Measurements from ENCODE around the gene DIO3. TPM values are rescaled to one million over a fixed set of nuclear protein-coding genes. Genes with fewer than 3 reads are reported as not detected.

Gene DIO3
- polyA plus RNA-seq, 2 donors, result 0.20 to 0.64 TPM

GRCh38 chr14:101521978-101522377 lies 39.3 kb upstream of the DIO3 start:
- Histone ChIP-seq H3K36me3 (ENCODE audit: control insufficient read depth in 2 of 2, insufficient read depth in 2 of 2, low read length in 1 of 2) (no peaks in the 10 kb centered on the region), H3K27me3 (ENCODE audit: control insufficient read depth in 1 of 2, insufficient read depth in 2 of 2, low read length in 2 of 2) (no peaks in the 10 kb centered on the region), H3K4me1 (ENCODE audit: control insufficient read depth in 2 of 2, insufficient read depth in 2 of 2, low read length in 1 of 2) (peaks cover 0 to 10% of the 10 kb centered on the region in 2 donors), H3K4me3 (ENCODE audit: low read depth in 1 of 2, low read length in 2 of 2) (no peak overlapping the region), H3K27ac (ENCODE audit: low read depth in 2 of 2, low read length in 1 of 2) (no peak overlapping the region), H3K9me3 (ENCODE audit: control insufficient read depth in 2 of 2, insufficient read depth in 1 of 2, low read depth in 1 of 2, low read length in 1 of 2) (no peaks in the 10 kb centered on the region)
- 88 to 92% methylated on average over 8 of the region's 8 CpGs for WGBS, 2 donors

DNA sequence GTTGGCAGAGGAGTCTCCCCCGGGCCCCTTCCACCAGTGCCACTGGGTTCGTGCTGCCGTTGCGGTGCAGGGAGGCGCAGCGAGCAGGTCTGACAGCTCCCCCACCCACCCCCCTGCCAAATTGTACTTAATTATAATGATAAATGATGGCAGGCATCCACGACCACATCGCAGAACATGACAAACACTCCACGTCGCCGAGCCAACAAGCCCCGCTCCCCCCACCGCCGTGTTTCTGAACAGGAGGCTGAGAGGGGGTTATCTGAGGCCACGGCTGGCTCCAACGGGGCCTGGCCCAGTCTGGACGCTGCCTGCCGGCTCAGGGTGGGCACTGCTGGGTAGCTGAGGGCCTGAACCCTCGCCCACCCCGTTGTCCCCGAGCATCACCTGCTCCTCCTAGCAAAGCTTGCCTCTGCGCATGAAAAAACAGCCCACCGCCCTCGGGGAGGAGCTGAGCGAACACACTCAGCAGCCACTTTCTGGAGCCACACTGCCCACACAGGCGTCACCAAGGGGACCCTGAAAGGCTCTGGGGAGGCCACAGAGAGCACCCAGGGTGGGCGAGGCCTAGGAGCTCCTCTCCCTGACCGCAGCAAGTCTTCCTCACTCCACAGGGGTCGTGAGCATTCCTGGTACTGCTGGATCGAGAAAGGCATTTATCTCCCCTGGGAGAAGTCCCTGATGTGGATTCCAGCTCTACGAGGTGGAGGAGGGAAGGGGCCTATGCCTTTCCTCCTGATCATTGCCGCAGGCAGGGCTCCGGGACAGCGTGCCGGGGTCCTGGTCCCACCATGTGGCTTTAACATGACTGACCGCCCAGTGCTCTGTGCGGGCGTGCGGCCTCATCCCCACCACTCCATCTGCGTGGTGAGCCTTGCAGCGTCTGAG lies 35.4 kb upstream of the DIO3 start:
- Histone ChIP-seq H3K36me3 (ENCODE audit: control insufficient read depth in 2 of 2, insufficient read depth in 2 of 2, low read length in 1 of 2) (no peaks in the 10 kb centered on the region), H3K4me1 (ENCODE audit: control insufficient read depth in 2 of 2, insufficient read depth in 2 of 2, low read length in 1 of 2) (no peaks in the 10 kb centered on the region), H3K27ac (ENCODE audit: low read depth in 2 of 2, low read length in 1 of 2) (no peak overlapping the region), H3K27me3 (ENCODE audit: control insufficient read depth in 1 of 2, insufficient read depth in 2 of 2, low read length in 2 of 2) (no peaks in the 10 kb centered on the region), H3K9me3 (ENCODE audit: control insufficient read depth in 2 of 2, insufficient read depth in 1 of 2, low read depth in 1 of 2, low read length in 1 of 2) (peaks cover 0 to 2% of the 10 kb centered on the region in 2 donors), H3K4me3 (ENCODE audit: low read depth in 1 of 2, low read length in 2 of 2) (no peak overlapping the region)
- WGBS, 2 donors, result 58 to 64% methylated on average over 41 of the region's 41 CpGs

DNA sequence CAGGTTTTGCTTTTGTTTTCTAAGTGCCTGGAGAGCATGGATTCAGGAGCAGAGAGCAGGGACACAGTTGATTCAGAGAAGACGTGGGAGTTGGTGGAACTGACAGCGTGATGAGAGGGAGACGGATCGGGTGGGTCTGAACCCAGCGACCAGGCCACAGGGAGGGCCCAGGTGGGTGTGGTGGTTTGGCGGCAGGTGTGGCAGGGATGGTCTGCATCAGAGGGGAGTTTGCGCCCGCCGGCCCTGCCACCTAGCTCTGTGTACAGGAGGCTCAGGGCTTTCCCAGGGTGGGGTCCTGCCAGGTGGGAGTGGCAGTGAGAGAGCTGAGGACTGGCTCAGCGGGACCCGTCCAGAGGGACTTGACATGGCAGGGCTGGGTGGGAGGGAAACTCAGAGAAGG lies 33.3 kb upstream of the DIO3 start:
- no peaks in the 10 kb centered on the region for H3K36me3 ChIP-seq (ENCODE audit: control insufficient read depth in 2 of 2, insufficient read depth in 2 of 2, low read length in 1 of 2)
- H3K27ac ChIP-seq (ENCODE audit: low read depth in 2 of 2, low read length in 1 of 2), result no peak overlapping the region
- H3K27me3 ChIP-seq (ENCODE audit: control insufficient read depth in 1 of 2, insufficient read depth in 2 of 2, low read length in 2 of 2), result no peaks in the 10 kb centered on the region
- peaks cover 0 to 2% of the 10 kb centered on the region in 2 donors for H3K9me3 ChIP-seq (ENCODE audit: control insufficient read depth in 2 of 2, insufficient read depth in 1 of 2, low read depth in 1 of 2, low read length in 1 of 2)
- no peak overlapping the region for H3K4me3 ChIP-seq (ENCODE audit: low read depth in 1 of 2, low read length in 2 of 2)
- 75 to 76% methylated on average over 9 to 11 of the region's 11 CpGs for WGBS, 2 donors
- H3K4me1 ChIP-seq (ENCODE audit: control insufficient read depth in 2 of 2, insufficient read depth in 2 of 2, low read length in 1 of 2), result no peaks in the 10 kb centered on the region

GRCh38 chr14:101529079-101529478 lies 32.2 kb upstream of the DIO3 start:
- Histone ChIP-seq H3K9me3 (ENCODE audit: control insufficient read depth in 2 of 2, insufficient read depth in 1 of 2, low read depth in 1 of 2, low read length in 1 of 2) (peaks cover 0 to 2% of the 10 kb centered on the region in 2 donors), H3K4me3 (ENCODE audit: low read depth in 1 of 2, low read length in 2 of 2) (no peak overlapping the region), H3K27ac (ENCODE audit: low read depth in 2 of 2, low read length in 1 of 2) (no peak overlapping the region), H3K4me1 (ENCODE audit: control insufficient read depth in 2 of 2, insufficient read depth in 2 of 2, low read length in 1 of 2) (no peaks in the 10 kb centered on the region), H3K36me3 (ENCODE audit: control insufficient read depth in 2 of 2, insufficient read depth in 2 of 2, low read length in 1 of 2) (no peaks in the 10 kb centered on the region), H3K27me3 (ENCODE audit: control insufficient read depth in 1 of 2, insufficient read depth in 2 of 2, low read length in 2 of 2) (no peaks in the 10 kb centered on the region)
- WGBS, 2 donors, result 65 to 66% methylated on average over 13 of the region's 13 CpGs

DNA sequence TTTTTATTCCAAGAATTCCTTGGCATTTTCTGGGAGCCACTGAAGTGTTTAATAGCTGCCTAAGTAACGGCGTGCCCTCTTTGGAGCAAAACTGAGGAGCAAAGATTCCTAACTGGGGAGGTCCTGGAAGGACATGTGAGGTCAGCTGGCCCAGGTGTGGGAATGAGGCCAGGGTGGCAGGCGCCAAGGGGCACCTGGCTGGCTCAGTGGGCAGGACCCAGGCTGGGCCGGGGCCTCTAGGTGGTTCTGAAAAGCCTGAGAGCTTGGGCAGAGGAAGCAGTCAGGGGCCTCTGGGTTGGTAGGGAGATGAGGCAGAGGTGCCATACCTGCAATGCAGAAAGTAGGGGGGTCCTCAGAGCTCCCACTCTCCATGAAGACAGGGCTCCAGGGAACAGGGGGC lies 27.1 kb upstream of the DIO3 start:
- Histone ChIP-seq H3K36me3 (ENCODE audit: control insufficient read depth in 2 of 2, insufficient read depth in 2 of 2, low read length in 1 of 2) (no peaks in the 10 kb centered on the region), H3K27me3 (ENCODE audit: control insufficient read depth in 1 of 2, insufficient read depth in 2 of 2, low read length in 2 of 2) (no peaks in the 10 kb centered on the region), H3K27ac (ENCODE audit: low read depth in 2 of 2, low read length in 1 of 2) (no peak overlapping the region), H3K4me1 (ENCODE audit: control insufficient read depth in 2 of 2, insufficient read depth in 2 of 2, low read length in 1 of 2) (peaks cover 0 to 3% of the 10 kb centered on the region in 2 donors), H3K9me3 (ENCODE audit: control insufficient read depth in 2 of 2, insufficient read depth in 1 of 2, low read depth in 1 of 2, low read length in 1 of 2) (no peaks in the 10 kb centered on the region), H3K4me3 (ENCODE audit: low read depth in 1 of 2, low read length in 2 of 2) (no peak overlapping the region)
- WGBS, 2 donors, result 73 to 80% methylated on average over 4 of the region's 4 CpGs

DNA sequence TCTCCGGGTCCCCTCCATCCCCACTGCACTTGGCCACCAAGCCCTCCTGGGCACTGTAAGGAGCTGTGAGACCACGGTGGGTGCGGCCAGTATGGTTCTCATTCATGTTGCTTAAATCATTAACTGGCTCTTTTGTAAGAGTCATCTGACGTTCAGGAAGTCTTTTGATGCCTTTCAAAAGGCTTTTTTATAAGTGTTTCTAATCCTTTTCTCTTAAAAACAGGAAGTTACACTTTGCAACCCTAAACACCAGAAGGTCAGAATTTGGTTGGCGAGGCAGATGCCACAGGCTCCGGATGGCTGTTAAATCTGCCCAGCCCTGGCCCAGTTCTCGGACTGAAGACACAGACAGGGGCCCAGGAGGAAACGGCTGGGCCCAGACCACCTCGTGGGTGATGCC lies 26.1 kb upstream of the DIO3 start:
- Histone ChIP-seq H3K4me3 (ENCODE audit: low read depth in 1 of 2, low read length in 2 of 2) (no peak overlapping the region), H3K27ac (ENCODE audit: low read depth in 2 of 2, low read length in 1 of 2) (no peak overlapping the region), H3K9me3 (ENCODE audit: control insufficient read depth in 2 of 2, insufficient read depth in 1 of 2, low read depth in 1 of 2, low read length in 1 of 2) (no peaks in the 10 kb centered on the region), H3K4me1 (ENCODE audit: control insufficient read depth in 2 of 2, insufficient read depth in 2 of 2, low read length in 1 of 2) (peaks cover 0 to 3% of the 10 kb centered on the region in 2 donors), H3K36me3 (ENCODE audit: control insufficient read depth in 2 of 2, insufficient read depth in 2 of 2, low read length in 1 of 2) (no peaks in the 10 kb centered on the region), H3K27me3 (ENCODE audit: control insufficient read depth in 1 of 2, insufficient read depth in 2 of 2, low read length in 2 of 2) (no peaks in the 10 kb centered on the region)
- WGBS, 2 donors, result 44 to 54% methylated on average over 9 of the region's 9 CpGs

DNA sequence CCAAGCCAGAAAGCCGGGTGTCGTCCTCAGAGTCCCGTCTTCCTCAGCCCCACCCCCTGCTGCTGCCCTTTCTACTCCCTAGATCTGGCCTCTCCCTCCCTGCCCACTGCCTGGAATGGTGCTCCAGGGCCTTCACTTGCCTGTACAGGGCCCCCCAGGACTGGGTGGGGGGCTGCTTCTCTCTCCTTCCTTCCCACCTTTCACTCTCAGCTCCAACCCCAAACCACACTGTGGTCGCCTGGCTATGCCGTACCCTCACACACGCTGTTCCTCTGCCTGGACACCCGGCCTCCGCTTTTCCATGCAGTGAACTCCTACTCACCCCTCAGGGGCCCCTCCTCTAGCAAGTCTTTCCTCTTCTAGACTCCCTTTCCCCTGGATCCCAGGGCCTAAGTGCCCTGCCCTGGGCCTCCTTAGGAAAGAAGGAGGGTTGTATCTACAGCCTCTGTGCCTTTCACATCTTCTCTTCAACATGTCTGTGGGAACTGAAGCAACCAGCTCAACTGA lies 25.5 kb upstream of the DIO3 start:
- no peaks in the 10 kb centered on the region for H3K27me3 ChIP-seq (ENCODE audit: control insufficient read depth in 1 of 2, insufficient read depth in 2 of 2, low read length in 2 of 2)
- H3K4me1 ChIP-seq (ENCODE audit: control insufficient read depth in 2 of 2, insufficient read depth in 2 of 2, low read length in 1 of 2), result peaks cover 0 to 3% of the 10 kb centered on the region in 2 donors
- H3K9me3 ChIP-seq (ENCODE audit: control insufficient read depth in 2 of 2, insufficient read depth in 1 of 2, low read depth in 1 of 2, low read length in 1 of 2), result no peaks in the 10 kb centered on the region
- H3K4me3 ChIP-seq (ENCODE audit: low read depth in 1 of 2, low read length in 2 of 2), result no peak overlapping the region
- no peaks in the 10 kb centered on the region for H3K36me3 ChIP-seq (ENCODE audit: control insufficient read depth in 2 of 2, insufficient read depth in 2 of 2, low read length in 1 of 2)
- 72 to 79% methylated on average over 8 of the region's 8 CpGs for WGBS, 2 donors
- H3K27ac ChIP-seq (ENCODE audit: low read depth in 2 of 2, low read length in 1 of 2), result no peak overlapping the region

- Histone ChIP-seq H3K4me3 (ENCODE audit: low read depth in 1 of 2, low read length in 2 of 2) (no peak overlapping the region), H3K27ac (ENCODE audit: low read depth in 2 of 2, low read length in 1 of 2) (no peak overlapping the region), H3K4me1 (ENCODE audit: control insufficient read depth in 2 of 2, insufficient read depth in 2 of 2, low read length in 1 of 2) (peaks cover 0 to 3% of the 10 kb centered on the region in 2 donors), H3K27me3 (ENCODE audit: control insufficient read depth in 1 of 2, insufficient read depth in 2 of 2, low read length in 2 of 2) (no peaks in the 10 kb centered on the region), H3K9me3 (ENCODE audit: control insufficient read depth in 2 of 2, insufficient read depth in 1 of 2, low read depth in 1 of 2, low read length in 1 of 2) (no peaks in the 10 kb centered on the region), H3K36me3 (ENCODE audit: control insufficient read depth in 2 of 2, insufficient read depth in 2 of 2, low read length in 1 of 2) (no peaks in the 10 kb centered on the region)
- WGBS, 2 donors, result 87 to 88% methylated on average over 7 of the region's 7 CpGs
These were observed 24.0 kb upstream of the DIO3 start for GRCh38 chr14:101537286-101537685.

DNA sequence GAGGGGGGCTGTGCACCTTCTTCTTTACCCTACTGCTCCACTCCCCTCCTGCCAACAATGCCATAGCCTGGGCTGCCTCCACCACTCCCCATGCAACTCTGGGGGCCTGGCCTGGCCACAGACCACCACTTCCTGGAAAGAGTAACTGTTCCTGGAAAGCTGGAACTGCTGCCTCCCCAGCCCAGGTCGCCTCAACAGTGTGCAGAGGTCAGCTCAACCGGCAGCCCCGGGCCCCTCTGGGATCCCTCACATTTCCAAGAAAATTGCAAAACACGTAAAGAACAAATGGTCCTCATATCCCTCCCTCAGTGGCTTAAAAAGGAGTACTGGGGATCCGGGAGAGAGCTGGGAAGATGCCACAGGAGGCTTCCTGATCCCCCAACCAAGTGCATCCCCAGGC lies 22.4 kb upstream of the DIO3 start:
- no peaks in the 10 kb centered on the region for H3K36me3 ChIP-seq (ENCODE audit: control insufficient read depth in 2 of 2, insufficient read depth in 2 of 2, low read length in 1 of 2)
- H3K4me3 ChIP-seq (ENCODE audit: low read depth in 1 of 2, low read length in 2 of 2), result no peak overlapping the region
- WGBS, 2 donors, result 39 to 48% methylated on average over 5 of the region's 5 CpGs
- no peak overlapping the region for H3K27ac ChIP-seq (ENCODE audit: low read depth in 2 of 2, low read length in 1 of 2)
- H3K9me3 ChIP-seq (ENCODE audit: control insufficient read depth in 2 of 2, insufficient read depth in 1 of 2, low read depth in 1 of 2, low read length in 1 of 2), result no peaks in the 10 kb centered on the region
- H3K27me3 ChIP-seq (ENCODE audit: control insufficient read depth in 1 of 2, insufficient read depth in 2 of 2, low read length in 2 of 2), result no peaks in the 10 kb centered on the region
- peaks cover 0 to 3% of the 10 kb centered on the region in 2 donors for H3K4me1 ChIP-seq (ENCODE audit: control insufficient read depth in 2 of 2, insufficient read depth in 2 of 2, low read length in 1 of 2)

DNA sequence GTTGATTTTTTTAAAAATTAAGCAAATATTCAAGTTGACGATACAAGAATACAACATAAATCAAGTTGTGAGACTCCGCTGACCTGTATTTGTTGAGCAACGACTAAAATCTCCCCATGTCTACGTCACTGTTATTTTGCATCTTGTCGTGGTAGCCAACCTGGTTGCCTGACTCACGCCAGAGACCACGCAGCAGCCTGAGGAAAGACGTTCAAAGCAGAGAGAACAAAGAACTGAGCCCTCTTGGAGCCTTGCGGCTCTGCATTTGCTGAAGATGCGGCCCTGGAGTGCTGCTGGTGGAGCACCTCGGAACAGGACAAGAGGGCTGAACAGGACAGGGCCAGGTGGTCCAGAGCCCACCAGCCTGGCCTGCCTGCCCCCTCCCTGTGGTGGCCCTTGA lies 21.4 kb upstream of the DIO3 start:
- no peaks in the 10 kb centered on the region for H3K9me3 ChIP-seq (ENCODE audit: control insufficient read depth in 2 of 2, insufficient read depth in 1 of 2, low read depth in 1 of 2, low read length in 1 of 2)
- WGBS, 2 donors, result 70 to 78% methylated on average over 11 of the region's 11 CpGs
- H3K36me3 ChIP-seq (ENCODE audit: control insufficient read depth in 2 of 2, insufficient read depth in 2 of 2, low read length in 1 of 2), result no peaks in the 10 kb centered on the region
- H3K4me3 ChIP-seq (ENCODE audit: low read depth in 1 of 2, low read length in 2 of 2), result no peak overlapping the region
- peaks cover 0 to 1% of the 10 kb centered on the region in 2 donors for H3K4me1 ChIP-seq (ENCODE audit: control insufficient read depth in 2 of 2, insufficient read depth in 2 of 2, low read length in 1 of 2)
- no peak overlapping the region for H3K27ac ChIP-seq (ENCODE audit: low read depth in 2 of 2, low read length in 1 of 2)
- H3K27me3 ChIP-seq (ENCODE audit: control insufficient read depth in 1 of 2, insufficient read depth in 2 of 2, low read length in 2 of 2), result no peaks in the 10 kb centered on the region
